ENCODE data around the gene ZNF79.

Gene ZNF79

GRCh38 chr9:127386981-127387380, 37.2 kb upstream of the ZNF79 start:
- DNase-seq (ENCODE audit: low read depth) = no peak
- no peak for TF ChIP-seq CTCF (conservative IDR thresholded peaks at IDR 0.05; ENCODE audit: low read depth, low read length)
- no peak overlapping the region for H3K4me3 ChIP-seq (ENCODE audit: low read length)

GRCh38 chr9:127388037-127388855, 35.9 kb upstream of the ZNF79 start:
- peak; percentile 55 for DNase-seq (ENCODE audit: low read depth)

GRCh38 chr9:127388856-127389238, 35.3 kb upstream of the ZNF79 start:
- TF ChIP-seq CTCF (conservative IDR thresholded peaks at IDR 0.05; ENCODE audit: low read depth, low read length) = no peak
- no peak overlapping the region for H3K4me3 ChIP-seq (ENCODE audit: low read length)
- DNase-seq (ENCODE audit: low read depth) = no peak

More at GRCh38 chr9:127388037-127388855, 35.9 kb upstream of the ZNF79 start:
- TF ChIP-seq CTCF (conservative IDR thresholded peaks at IDR 0.05; ENCODE audit: low read depth, low read length) = no peak
- no peak overlapping the region for H3K4me3 ChIP-seq (ENCODE audit: low read length)

DNA sequence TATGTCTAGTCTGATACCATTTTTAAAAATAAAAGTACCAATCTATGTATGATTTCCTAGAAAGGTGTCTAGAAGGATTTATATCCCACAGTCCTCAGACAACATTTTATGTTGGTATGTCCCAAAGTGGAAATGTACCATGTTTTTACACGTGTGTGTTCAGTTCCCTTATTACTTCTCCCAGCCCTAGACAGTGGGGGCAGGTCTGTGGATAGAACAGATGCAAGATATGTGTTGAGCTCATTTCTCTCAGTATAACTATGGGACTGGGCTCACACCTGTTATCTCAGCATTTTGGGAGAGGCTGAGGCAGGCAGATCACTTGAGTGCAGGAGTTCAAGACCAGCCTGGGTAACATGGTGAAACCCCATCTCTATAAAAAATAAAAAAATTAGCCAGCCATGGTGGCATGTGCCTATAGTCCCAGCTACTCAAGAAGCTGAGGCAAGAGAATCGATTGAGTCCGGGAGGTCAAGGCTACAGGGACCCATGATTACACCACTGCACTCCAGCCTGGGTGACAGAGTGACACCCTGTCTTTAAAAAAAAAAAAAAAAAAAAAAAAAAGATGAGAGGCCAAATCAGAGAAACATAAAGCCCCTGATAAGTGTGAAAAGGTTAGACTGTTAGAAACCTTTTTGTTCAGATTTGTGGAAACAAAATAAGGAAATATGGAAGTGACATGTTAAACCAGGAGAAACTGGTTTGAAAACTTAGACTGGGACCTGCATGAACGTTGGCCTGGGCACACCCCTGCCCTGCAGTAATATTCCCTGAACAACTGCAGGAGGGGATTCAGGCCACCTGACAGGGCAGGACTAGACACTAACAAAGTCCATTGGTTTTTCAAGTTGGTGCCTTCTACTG, 34.6 kb upstream of the ZNF79 start:
- DNase-seq (ENCODE audit: low read depth) = no peak
- no peak for TF ChIP-seq CTCF (conservative IDR thresholded peaks at IDR 0.05; ENCODE audit: low read depth, low read length)
- no peak overlapping the region for H3K4me3 ChIP-seq (ENCODE audit: low read length)

GRCh38 chr9:127390248-127390545, 34.0 kb upstream of the ZNF79 start:
- TF ChIP-seq CTCF (conservative IDR thresholded peaks at IDR 0.05; ENCODE audit: low read depth, low read length) = no peak
- no peak for DNase-seq (ENCODE audit: low read depth)
- H3K4me3 ChIP-seq (ENCODE audit: low read length) = no peak overlapping the region

GRCh38 chr9:127390563-127390962, 33.6 kb upstream of the ZNF79 start:
- no peak overlapping the region for H3K4me3 ChIP-seq (ENCODE audit: low read length)
- DNase-seq (ENCODE audit: low read depth) = no peak
- no peak for TF ChIP-seq CTCF (conservative IDR thresholded peaks at IDR 0.05; ENCODE audit: low read depth, low read length)

Measured in retinal pigment epithelial cell (primary cell).